GM18498 (cell line): ENCODE results near the gene TCF4.
A peak's percentile ranks its signal among the peaks of the same experiment; 100 is the strongest.

Experiments used
- ATAC-seq: cut with Tn5 transposase; IDR thresholded peaks from one replicate; pipeline ENCODE4 v1.9.1; 2021; ENCODE audit warnings: mild to moderate bottlenecking, moderate library complexity; ENCODE audit not compliant: unreplicated experiment

Gene TCF4

GRCh38 chr18:55419132-55419946, 168.7 kb downstream of the TCF4 start:
- no peak for ATAC-seq

GRCh38 chr18:55418439-55418838, 169.6 kb downstream of the TCF4 start:
- ATAC-seq, result no peak

- no peak for ATAC-seq
Observed at GRCh38 chr18:55416791-55417190, 171.2 kb downstream of the TCF4 start.

GRCh38 chr18:55415258-55415871, 172.6 kb downstream of the TCF4 start:
- ATAC-seq, result peak; percentile 85

- no peak for ATAC-seq
Observed at GRCh38 chr18:55414475-55414874, 173.5 kb downstream of the TCF4 start.

GRCh38 chr18:55413474-55413873, 174.5 kb downstream of the TCF4 start:
- ATAC-seq, result no peak

- ATAC-seq, result no peak
Observed at GRCh38 chr18:55407774-55408535, 180.0 kb downstream of the TCF4 start.

- no peak for ATAC-seq
Observed at GRCh38 chr18:55407191-55407590, 180.8 kb downstream of the TCF4 start.

- no peak for ATAC-seq
Observed at GRCh38 chr18:55406451-55406991, 181.5 kb downstream of the TCF4 start.

- ATAC-seq, result no peak
Observed at GRCh38 chr18:55405893-55406406, 182.0 kb downstream of the TCF4 start.

GRCh38 chr18:55405475-55405874, 182.5 kb downstream of the TCF4 start:
- no peak for ATAC-seq

- no peak for ATAC-seq
Observed at GRCh38 chr18:55404832-55405465, 183.0 kb downstream of the TCF4 start.

- no peak for ATAC-seq
Observed at GRCh38 chr18:55404136-55404830, 183.7 kb downstream of the TCF4 start.

- ATAC-seq, result no peak
Observed at GRCh38 chr18:55403421-55403949, 184.5 kb downstream of the TCF4 start.

- ATAC-seq, result no peak
Observed at GRCh38 chr18:55402731-55403405, 185.1 kb downstream of the TCF4 start.

GRCh38 chr18:55401638-55402191, 186.3 kb downstream of the TCF4 start:
- ATAC-seq, result no peak

- ATAC-seq, result no peak
Observed at GRCh38 chr18:55400590-55401541, 187.1 kb downstream of the TCF4 start.

- no peak for ATAC-seq
Observed at GRCh38 chr18:55400081-55400480, 187.9 kb downstream of the TCF4 start.
